T47D (cell line): ENCODE results near the gene SHISA3.

Experiments used
- DNase-seq, 2 experiments: peaks; one replicate each; pipeline versions ENCODE4 v3.0.0 to v3.0.0-alpha.2; 2011 to 2012; ENCODE audit warnings: low read depth in 1 of 2, low spot score in 1 of 2
- JUND ChIP-seq: IDR thresholded peaks from 2 replicates; pipeline ENCODE4 v1.6.1; 2012; ENCODE audit warnings: low read depth
- in situ Hi-C: cut with HindIII; loops from 2 replicates; pipeline ENCODE4 v1.10.0; 2016; ENCODE audit warnings: low sequenced_read_pairs, low pct_unique_long_range_greater_than_20kb

Gene SHISA3

DNA sequence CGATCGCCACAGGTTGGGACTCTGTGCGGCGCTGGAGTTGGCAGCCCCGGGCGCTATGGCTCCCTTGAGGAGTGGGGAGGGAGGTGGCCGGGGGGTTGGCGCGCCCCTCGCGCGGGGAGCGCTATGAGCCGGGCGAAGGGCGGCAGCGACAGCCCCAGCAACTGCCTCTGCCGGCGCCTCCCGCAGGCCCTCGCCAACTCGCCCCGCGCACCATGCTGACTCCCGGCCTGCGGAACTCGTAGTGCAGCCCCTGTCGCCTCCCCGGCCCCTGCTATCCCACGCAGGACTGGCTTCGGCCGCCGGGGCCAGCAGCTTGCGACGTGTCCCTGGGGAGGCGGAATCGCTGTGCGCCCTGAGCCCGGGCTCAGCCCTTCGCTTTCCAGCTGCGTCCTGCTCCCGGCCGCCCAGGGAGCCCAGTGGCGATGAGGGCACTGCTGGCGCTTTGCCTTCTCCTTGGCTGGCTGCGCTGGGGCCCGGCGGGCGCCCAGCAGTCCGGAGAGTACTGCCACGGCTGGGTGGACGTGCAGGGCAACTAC lies 415 bp downstream of the SHISA3 start:
- no peak for TF ChIP-seq JUND
- in situ Hi-C loops: no loop called here
- no peak for DNase-seq

DNA sequence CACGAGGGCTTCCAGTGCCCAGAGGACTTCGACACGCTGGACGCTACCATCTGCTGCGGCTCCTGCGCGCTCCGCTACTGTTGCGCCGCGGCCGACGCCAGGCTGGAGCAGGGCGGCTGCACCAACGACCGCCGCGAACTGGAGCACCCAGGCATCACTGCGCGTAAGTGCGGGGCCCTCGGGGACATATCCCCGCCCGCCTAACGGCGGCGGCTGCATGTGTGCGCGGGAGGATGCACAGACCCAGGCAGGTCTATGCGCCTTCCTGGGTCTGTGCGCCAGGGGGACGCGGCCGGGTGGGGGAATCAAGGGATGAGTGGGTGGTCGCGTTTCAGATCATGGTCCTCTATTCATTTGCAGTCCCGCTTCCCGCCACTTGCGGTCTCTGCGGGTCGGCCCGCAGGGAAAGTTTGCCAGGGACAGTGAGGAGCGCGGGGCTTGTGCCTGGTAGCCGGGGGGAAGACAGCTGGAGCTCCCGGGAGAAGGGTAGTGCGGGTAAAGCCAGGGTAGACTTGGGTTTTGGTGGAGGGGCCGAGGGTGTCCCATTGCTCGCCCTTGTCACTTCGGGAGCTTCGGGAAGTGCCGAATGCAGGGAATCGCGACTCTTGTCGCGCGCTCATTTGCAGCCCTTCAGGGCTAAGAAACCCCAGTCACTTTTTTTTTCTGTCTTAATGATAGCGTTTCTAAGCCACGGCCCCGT lies 1.0 kb downstream of the SHISA3 start:
- TF ChIP-seq JUND: no peak
- in situ Hi-C loops: no loop called here
- no peak for DNase-seq

DNA sequence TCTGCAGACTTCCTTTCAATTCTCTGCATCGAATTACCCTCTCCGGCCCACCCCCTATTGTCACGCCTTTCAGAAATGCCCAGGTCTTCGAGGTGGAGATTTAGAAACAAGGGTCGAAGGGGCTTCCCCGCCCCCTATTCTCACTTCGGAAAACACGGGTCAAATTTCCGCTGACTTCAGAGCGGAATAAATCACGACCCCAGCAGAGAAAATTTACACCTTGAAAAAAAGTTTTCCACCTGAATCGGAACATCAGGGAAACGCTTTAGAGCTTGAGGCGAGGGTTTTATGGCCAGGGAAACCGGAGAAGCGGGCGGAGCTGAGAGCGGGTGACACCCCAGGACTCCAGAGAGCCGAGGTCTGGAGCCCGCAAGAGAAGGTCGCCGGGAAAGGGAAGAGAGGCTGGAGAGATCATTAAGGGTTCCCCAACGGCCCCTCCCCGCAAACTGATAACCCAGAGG lies 1.6 kb downstream of the SHISA3 start:
- in situ Hi-C loops: no loop called here
- no peak for TF ChIP-seq JUND
- DNase-seq: no peak

DNA sequence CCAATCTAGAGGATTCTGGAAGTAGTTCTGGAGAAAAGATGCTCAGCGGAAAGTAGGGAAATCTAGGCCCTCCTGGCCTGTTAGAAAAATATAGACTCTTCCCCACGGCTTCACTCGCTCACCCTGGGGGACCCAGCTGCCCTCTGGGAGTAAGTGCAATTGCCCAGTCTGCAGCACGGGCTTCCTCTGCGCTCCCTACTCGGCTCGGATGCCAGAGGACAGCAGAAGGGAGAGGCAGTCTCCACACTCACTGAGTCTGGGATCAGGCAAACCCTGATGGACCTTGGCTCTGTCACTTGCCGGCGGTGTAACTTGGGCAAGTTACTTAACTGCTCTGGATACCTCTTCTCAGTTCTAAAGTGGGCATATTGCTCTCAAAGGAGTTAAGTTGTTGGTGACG lies 2.1 kb downstream of the SHISA3 start:
- no peak for TF ChIP-seq JUND
- DNase-seq: no peak
- in situ Hi-C loops: no loop called here

DNA sequence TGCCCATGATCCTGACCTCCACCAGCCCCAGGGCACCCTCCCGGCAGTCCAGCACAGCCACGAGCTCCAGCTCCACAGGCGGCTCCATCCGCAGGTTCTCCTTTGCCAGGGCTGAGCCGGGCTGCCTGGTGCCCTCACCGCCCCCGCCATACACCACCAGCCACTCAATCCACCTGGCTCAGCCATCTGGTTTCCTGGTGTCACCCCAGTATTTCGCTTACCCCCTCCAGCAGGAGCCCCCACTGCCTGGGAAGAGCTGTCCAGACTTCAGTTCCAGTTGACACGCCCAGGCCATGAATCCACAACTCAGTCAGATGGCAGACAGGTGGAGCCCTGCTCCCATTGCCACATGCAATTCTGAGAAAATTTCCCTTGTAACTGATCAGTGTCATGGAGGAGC lies 3.9 kb downstream of the SHISA3 start:
- in situ Hi-C loops: no loop called here

GRCh38 chr4:42404001-42404400 lies 6.7 kb downstream of the SHISA3 start:
- in situ Hi-C loops: no loop called here
- no peak for TF ChIP-seq JUND
- no peak for DNase-seq

More for the DNA sequence above, 3.9 kb downstream of the SHISA3 start:
- TF ChIP-seq JUND: no peak
- peak; percentile 11 to 43 for DNase-seq

DNA sequence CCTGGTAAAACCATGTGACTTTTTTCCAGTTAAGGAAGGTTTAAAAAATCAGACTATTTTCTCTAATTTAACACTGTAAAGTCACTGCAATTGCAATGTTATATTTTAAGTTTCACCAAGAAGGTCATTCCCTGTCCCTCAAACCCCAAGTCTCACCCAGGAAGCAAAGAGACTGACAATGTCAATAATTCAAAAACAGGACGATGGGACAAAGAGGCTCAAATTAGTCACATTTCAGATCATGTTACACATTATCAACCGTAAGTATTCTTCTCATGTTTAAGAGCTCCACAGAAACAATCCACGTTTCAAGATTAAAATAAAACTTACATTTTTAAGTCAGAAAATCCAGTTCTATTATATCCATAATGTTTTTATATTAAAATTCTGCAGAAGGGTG lies 13.2 kb downstream of the SHISA3 start:
- in situ Hi-C loops: no loop called here
- DNase-seq: no peak
- TF ChIP-seq JUND: no peak

GRCh38 chr4:42411803-42412202 lies 14.5 kb downstream of the SHISA3 start:
- TF ChIP-seq JUND: no peak
- in situ Hi-C loops: no loop called here
- no peak for DNase-seq

DNA sequence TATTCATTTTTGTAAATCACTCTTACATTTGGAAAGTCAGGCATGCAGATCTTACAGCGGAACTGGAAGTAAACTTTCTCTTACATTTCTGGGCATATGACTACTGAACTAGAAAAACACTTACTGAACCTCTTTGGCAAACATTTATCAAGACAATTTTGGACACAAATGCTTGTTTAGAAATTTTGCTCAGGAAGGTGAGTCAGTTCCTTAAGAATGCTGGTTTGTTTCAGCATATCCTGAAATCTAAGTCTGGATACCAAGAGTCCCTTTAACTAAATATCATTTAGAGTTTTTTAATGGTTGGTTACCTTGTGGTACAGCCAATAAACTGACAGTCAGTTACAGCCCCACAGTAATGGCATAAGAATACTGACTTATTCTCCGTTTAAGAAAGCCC lies 15.0 kb downstream of the SHISA3 start:
- in situ Hi-C loops: no loop called here
- TF ChIP-seq JUND: no peak
- no peak for DNase-seq

DNA sequence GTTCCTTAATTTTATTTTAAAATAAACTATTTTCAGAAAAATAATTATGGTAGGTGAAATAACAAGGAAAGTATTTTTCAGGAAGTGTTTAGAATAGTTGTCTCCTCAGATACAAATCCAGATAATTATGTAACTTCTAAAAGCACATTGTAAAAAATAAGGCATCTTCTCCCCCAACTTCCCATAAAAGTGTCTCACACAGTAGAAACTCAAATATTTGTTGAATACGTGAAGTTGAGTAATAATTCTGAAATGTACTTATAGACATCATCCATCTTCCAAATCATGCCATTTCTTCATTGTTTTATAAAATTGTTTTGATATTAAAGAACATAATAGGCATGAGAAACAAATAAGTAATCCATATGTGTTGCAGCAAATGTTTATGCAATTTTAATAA lies 18.0 kb downstream of the SHISA3 start:
- no peak for TF ChIP-seq JUND
- no peak for DNase-seq
- in situ Hi-C loops: no loop called here

DNA sequence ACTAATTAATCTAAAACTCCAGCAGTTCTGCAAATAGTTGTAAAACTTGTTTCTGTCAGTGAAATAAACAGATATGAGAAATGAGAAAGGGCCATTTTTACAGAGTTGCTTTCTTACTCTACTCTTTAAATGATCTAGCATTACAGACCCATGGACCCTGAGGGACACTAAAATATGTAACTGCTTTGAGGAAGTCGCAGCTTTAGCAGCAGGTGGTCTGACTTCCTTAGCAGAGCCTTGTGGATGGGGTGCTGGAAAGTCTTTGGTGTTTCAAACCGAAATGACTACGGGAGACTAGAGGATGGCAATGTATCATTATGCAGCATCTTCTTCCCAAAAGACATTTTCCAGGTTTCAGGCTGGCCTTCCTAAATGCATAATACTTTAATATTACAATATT lies 18.7 kb downstream of the SHISA3 start:
- TF ChIP-seq JUND: no peak
- no peak for DNase-seq
- in situ Hi-C loops: no loop called here

- in situ Hi-C loops: no loop called here
- DNase-seq: no peak
- TF ChIP-seq JUND: no peak
These were observed 20.3 kb downstream of the SHISA3 start for GRCh38 chr4:42417550-42417949.

DNA sequence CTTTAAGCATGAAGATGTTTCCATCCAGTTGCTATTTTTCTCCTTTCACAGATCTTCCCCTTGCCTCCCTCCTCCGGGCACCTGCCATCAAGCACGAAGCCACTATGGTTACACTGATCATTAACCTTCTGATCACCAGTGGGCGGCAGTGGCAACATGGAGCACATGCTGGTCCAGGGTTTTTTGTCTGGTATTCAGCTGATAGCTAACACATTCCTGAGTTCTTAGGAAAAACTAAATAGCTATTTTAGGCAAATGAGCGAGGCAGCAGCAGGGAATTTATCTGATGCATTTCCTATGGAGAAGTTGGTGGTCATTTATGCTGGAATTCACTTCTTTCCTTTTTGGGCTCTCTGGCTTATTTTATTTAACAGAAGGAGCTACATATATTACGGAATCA lies 22.9 kb downstream of the SHISA3 start:
- DNase-seq: no peak

More for the DNA sequence above, 22.9 kb downstream of the SHISA3 start:
- in situ Hi-C loops: no loop called here
- no peak for TF ChIP-seq JUND
